Lower lobe of right lung (tissue), 2 donors: ENCODE data around the gene MYPOP. TPM values are rescaled to one million over a fixed set of nuclear protein-coding genes. Genes with fewer than 3 reads are reported as not detected.
"Not testable (repeated sequence)": the region's sequence is repeated elsewhere in the genome, so short reads cannot be mapped to it uniquely, and the experiment has no call there.

ENCODE experiments used
- ATAC-seq, 2 donors: fragments of 200-7000 bp; cut with Tn5 transposase; one replicate each; pipeline ENCODE4 v1.9.1; 2020 to 2022; ENCODE audit warnings: mild to moderate bottlenecking in 2 of 2, moderate library complexity in 2 of 2
- DNase-seq: peaks from one replicate; pipeline ENCODE4 v3.0.0-alpha.2; 2020
- H3K27ac ChIP-seq: fragments of 200-600 bp; one replicate; pipeline ENCODE4 v1.8.0; 2022
- H3K27me3 ChIP-seq: fragments of 200-600 bp; one replicate; pipeline ENCODE4 v1.8.0; 2022; ENCODE audit warnings: low read depth
- H3K36me3 ChIP-seq: fragments of 200-600 bp; one replicate; pipeline ENCODE4 v1.8.0; 2022; ENCODE audit warnings: mild to moderate bottlenecking
- H3K4me1 ChIP-seq: fragments of 200-600 bp; one replicate; pipeline ENCODE4 v1.8.0; 2022
- H3K4me3 ChIP-seq: fragments of 200-600 bp; one replicate; pipeline ENCODE4 v1.8.0; 2022; ENCODE audit warnings: mild to moderate bottlenecking
- H3K9me3 ChIP-seq: fragments of 200-600 bp; one replicate; pipeline ENCODE4 v1.8.0; 2022
- intact Hi-C: fragments of 100-400 bp; cut with DNase I; formaldehyde crosslinking; loops from one replicate; pipeline ENCODE4 v1.11.0; 2022
- total RNA-seq: library from RNA; stranded (reverse); fragmentation: NEBNext Ultra II Directional; extraction: Animal tissue kit (Norgen Biotek cat#: 25700); gene quantifications from one replicate; pipeline ENCODE4 v1.2.1, GENCODE V29; 2021
- TF ChIP-seq, protein P1 (sequence below): fragments of 200-600 bp; IDR thresholded peaks from one replicate; pipeline ENCODE4 v1.8.0; 2022; ENCODE audit warnings: antibody characterized with exemption, mild to moderate bottlenecking
- donor health status: DM: no; HTN: yes; CAD: no; lungs with severe emphysema.

The MYPOP gene
- total RNA-seq, 1 donor from 2014 or later: 7.5 TPM

DNA sequence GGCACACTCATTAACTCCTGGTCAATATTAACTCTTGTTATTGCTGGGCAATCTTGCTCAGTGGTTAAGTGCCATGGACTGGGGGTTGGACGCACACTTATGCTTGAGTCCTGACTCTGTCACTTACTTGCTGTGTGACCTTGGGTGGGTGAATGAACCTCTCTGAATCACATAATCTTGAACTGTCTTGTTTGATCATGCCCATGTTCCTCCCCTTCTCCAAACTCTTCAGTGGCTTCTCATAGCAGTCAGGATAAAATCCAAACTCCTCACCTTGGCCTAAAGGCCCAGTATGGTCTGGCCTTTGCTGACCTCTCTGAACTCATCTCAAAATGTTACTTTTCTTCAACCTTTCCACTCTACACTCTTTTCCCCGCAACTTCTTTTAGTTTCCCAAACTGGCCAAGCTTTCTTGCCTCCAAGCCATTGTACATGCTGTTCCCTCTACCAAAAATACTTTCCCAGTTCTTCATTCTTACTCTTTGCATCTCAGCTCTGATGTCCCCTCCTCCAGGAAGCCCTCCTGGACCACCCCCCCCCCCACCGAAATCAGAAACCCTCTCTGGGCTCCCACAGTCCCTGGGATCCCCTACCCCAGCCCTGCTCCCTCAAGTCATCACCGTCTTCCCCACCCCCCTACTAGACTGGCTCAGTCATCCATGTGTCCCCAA is 2.4 kb downstream of the MYPOP start:
- ATAC-seq (no peak), DNase-seq (no peak)
- intact Hi-C loops: no loop called here
- peaks cover 19% of the 10 kb centered on the region for H3K4me1 ChIP-seq
- no peak overlapping the region for H3K27ac ChIP-seq
- no peaks in the 10 kb centered on the region for H3K9me3 ChIP-seq
- peaks cover 51% of the 10 kb centered on the region for H3K36me3 ChIP-seq
- TF ChIP-seq, protein P1, sequence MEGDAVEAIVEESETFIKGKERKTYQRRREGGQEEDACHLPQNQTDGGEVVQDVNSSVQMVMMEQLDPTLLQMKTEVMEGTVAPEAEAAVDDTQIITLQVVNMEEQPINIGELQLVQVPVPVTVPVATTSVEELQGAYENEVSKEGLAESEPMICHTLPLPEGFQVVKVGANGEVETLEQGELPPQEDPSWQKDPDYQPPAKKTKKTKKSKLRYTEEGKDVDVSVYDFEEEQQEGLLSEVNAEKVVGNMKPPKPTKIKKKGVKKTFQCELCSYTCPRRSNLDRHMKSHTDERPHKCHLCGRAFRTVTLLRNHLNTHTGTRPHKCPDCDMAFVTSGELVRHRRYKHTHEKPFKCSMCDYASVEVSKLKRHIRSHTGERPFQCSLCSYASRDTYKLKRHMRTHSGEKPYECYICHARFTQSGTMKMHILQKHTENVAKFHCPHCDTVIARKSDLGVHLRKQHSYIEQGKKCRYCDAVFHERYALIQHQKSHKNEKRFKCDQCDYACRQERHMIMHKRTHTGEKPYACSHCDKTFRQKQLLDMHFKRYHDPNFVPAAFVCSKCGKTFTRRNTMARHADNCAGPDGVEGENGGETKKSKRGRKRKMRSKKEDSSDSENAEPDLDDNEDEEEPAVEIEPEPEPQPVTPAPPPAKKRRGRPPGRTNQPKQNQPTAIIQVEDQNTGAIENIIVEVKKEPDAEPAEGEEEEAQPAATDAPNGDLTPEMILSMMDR: no peak
- no peaks in the 10 kb centered on the region for H3K27me3 ChIP-seq
- no peak overlapping the region for H3K4me3 ChIP-seq

DNA sequence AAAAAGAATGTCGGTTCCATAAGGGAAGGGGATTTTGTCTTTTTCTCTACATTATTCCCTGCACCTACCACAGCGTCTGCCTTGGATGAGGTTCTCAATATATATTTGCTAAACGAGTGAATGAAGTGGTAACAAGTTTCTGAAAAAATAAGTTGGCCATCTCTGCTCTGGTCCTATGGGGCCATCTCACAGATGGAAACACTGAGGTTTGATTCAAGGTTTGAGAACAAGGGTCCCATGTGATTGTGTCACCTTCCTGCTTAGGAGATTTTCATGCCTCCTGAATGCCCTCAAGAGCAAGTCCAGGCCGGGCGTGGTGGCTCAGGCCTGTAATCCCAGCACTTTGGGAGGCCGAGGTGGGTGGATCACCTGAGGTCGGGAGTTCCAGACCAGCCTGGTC is 3.2 kb downstream of the MYPOP start:
- peaks cover 19% of the 10 kb centered on the region for H3K4me1 ChIP-seq
- H3K36me3 ChIP-seq: peaks cover 59% of the 10 kb centered on the region
- ATAC-seq (no peak), DNase-seq (no peak)
- TF ChIP-seq, protein P1: no peak
- H3K27me3 ChIP-seq: no peaks in the 10 kb centered on the region
- no peaks in the 10 kb centered on the region for H3K9me3 ChIP-seq
- no peak overlapping the region for H3K27ac ChIP-seq
- no peak overlapping the region for H3K4me3 ChIP-seq
- intact Hi-C loops: no loop called here

DNA sequence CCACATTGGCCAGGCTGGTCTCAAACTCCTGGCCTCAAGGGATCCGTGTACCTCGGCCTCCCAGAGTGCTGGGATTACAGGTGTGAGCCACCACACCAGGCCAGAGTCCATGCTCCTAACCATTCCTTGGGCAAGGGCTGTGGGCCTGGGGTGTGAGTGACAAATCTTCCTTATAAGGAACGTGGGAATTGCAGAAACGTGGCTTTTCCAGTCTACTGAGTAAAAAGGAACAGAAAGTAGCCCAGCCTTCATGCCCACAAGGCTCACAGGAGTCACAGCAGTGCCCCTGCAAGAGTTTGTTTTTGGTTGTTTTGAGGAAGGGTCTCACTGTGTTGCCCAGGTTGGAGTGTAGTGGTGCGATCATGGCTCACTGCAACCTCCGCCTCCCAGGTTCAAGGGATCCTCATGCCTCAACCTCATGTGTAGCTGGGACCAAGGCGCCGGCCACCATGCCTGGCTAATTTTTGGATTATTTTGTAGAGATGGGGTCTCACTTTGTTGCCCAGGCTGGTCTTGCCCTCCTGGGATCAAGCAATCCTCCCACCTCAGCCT is 5.1 kb downstream of the MYPOP start:
- DNase-seq (no peak), ATAC-seq (no peak)
- Histone ChIP-seq H3K27ac (no peak overlapping the region), H3K4me3 (no peak overlapping the region), H3K9me3 (no peaks in the 10 kb centered on the region), H3K4me1 (peaks cover 12% of the 10 kb centered on the region), H3K27me3 (no peaks in the 10 kb centered on the region), H3K36me3 (peaks cover 62% of the 10 kb centered on the region)
- intact Hi-C loops: no loop called here
- TF ChIP-seq, protein P1: no peak

DNA sequence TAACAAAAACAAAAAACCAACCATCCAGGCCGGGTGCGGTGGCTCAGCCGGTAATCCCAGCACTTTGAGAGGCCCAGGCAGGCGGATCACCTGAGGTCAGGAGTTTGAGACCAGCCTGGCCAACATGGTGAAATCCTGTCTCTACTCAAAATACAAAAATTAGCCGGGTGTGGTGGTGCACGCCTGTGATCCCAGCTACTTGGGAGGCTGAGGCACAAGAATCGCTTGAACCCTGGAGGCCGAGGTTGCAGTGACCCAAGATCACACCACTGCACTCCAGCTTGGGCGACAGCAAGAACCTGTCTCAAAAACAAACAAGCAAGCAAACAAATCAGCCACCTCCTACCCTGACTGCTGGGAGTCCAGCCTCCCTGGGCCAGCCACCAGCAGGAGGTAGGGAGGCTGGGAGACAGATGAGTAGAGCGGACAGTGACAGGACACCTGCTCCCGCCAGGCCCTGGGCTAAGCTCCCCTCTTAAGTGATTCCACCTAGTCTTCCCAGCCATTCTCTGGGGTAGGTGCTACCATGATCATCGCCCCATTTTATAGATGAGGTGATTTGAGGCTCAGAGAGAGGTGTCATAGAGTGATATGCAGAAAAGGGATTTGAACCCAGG is 6.3 kb downstream of the MYPOP start:
- intact Hi-C loops, H3K27me3 ChIP-seq: not testable (repeated sequence)

DNA sequence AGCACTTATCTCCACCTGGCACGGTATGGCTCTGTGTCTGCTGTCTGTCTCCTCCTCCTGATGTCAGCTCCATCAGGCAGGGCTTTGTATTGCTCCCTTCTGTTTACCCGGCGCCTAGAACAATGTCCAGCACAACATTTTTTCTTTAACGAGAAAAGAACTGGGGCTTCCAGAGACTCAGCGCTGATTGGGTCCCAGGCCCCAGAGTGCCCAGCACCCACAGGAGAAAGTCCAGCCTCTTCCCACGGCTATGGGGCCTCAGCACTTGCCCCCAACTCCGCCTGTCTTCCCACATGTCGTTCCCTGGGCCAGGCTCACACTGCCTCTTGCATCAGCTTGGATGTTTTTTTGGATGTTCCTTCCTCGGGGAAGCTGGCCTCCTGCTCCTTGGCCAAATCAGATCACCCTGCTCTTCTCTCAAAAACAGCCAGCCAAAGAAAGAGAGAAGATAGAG is 6.9 kb downstream of the MYPOP start:
- Histone ChIP-seq H3K9me3 (no peaks in the 10 kb centered on the region), H3K4me1 (peaks cover 2% of the 10 kb centered on the region), H3K27me3 (no peaks in the 10 kb centered on the region), H3K36me3 (peaks cover 59% of the 10 kb centered on the region), H3K4me3 (no peak overlapping the region), H3K27ac (no peak overlapping the region)
- intact Hi-C loops: no loop called here
- TF ChIP-seq, protein P1: no peak
- no peak for DNase-seq
- ATAC-seq: no peak

More for the DNA sequence above, 6.3 kb downstream of the MYPOP start:
- H3K27ac ChIP-seq, H3K4me3 ChIP-seq, H3K4me1 ChIP-seq, ATAC-seq, DNase-seq, H3K9me3 ChIP-seq: not testable (repeated sequence)
- peaks cover 62% of the 10 kb centered on the region for H3K36me3 ChIP-seq

DNA sequence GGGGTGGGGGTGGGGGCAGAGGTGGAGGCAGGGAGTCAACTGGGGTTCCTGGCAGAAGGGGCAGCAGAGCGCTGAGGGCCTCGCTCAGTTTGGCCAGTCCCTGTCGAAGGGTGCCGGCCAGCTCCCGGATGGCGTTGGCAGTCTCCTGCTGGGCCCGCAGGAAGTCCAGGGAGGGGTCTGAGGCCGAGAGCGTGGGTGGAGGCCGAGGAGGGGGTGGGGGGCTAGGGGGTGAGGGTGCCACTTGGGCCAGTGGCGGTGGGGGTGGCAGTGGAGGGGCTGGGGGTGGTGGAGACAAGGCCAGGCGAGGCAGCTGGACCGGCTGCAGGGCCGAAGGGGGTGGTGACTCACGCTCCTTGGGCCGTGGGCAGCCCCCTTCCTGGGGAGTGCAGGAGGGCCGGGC is 11.5 kb downstream of the MYPOP start:
- intact Hi-C loops: no loop called here
- Histone ChIP-seq H3K27ac (no peak overlapping the region), H3K4me1 (peaks cover 9% of the 10 kb centered on the region), H3K9me3 (no peaks in the 10 kb centered on the region), H3K4me3 (no peak overlapping the region), H3K27me3 (no peaks in the 10 kb centered on the region), H3K36me3 (peaks cover 19% of the 10 kb centered on the region)
- ATAC-seq: no peak
- TF ChIP-seq, protein P1: no peak
- DNase-seq: no peak
